Nephron progenitor cell (in vitro differentiated cells): ENCODE measurements around the gene GTF2F2.

ENCODE experiments used
- DNase-seq: peaks from one replicate; pipeline ENCODE4 v3.0.0; 2021
- H3K27ac Mint-ChIP-seq: 2 replicates; pipeline ENCODE4 v1.8.0; 2021; ENCODE audit warnings: mild to moderate bottlenecking, moderate library complexity, mixed read lengths
- H3K27me3 Mint-ChIP-seq: 2 replicates; pipeline ENCODE4 v1.8.0; 2021; ENCODE audit warnings: mild to moderate bottlenecking, low read depth, mixed read lengths; ENCODE audit not compliant: poor library complexity
- H3K36me3 Mint-ChIP-seq: 2 replicates; pipeline ENCODE4 v1.8.0; 2021; ENCODE audit warnings: low read depth, mixed read lengths
- H3K4me1 Mint-ChIP-seq: 2 replicates; pipeline ENCODE4 v1.8.0; 2021; ENCODE audit warnings: mixed read lengths
- H3K4me3 Mint-ChIP-seq: 2 replicates; pipeline ENCODE4 v1.8.0; 2021; ENCODE audit warnings: mild to moderate bottlenecking, moderate library complexity, mixed read lengths
- H3K9me3 Mint-ChIP-seq: 2 replicates; pipeline ENCODE4 v1.8.0; 2021; ENCODE audit warnings: mild to moderate bottlenecking, moderate library complexity, mixed read lengths
- CTCF ChIP-seq: fragments of 200-600 bp; sonication (generic); IDR thresholded peaks from 2 replicates; pipeline ENCODE4 v1.5.0; 2021; ENCODE audit warnings: antibody characterized with exemption

The GTF2F2 gene

DNA sequence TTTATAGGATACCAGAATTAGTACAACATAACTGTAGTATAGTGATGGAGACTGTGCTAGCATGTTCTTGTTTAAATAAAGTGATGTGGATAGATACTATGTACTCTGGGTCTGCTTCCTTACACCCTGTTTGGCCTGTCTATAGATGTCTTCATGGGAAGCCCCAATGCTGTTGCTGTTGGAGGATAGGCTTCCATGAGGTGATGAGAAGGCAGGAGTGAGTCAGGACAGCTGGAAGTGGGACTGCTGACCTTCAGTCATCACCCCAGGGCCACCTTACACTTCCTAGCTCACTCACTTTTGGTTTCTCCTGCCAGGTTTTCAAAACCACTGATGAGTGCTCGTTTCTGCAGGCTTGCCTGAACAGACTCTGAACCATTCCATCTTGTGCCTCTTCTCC, 76.3 kb downstream of the GTF2F2 start:
- H3K4me3 Mint-ChIP-seq: no peak overlapping the region
- H3K4me1 Mint-ChIP-seq: peaks cover 10% of the 10 kb centered on the region
- H3K36me3 Mint-ChIP-seq: peaks cover 21% of the 10 kb centered on the region
- no peak for TF ChIP-seq CTCF
- H3K27ac Mint-ChIP-seq: peak overlapping the region; percentile 41
- DNase-seq: no peak
- no peaks in the 10 kb centered on the region for H3K9me3 Mint-ChIP-seq
- no peaks in the 10 kb centered on the region for H3K27me3 Mint-ChIP-seq

DNA sequence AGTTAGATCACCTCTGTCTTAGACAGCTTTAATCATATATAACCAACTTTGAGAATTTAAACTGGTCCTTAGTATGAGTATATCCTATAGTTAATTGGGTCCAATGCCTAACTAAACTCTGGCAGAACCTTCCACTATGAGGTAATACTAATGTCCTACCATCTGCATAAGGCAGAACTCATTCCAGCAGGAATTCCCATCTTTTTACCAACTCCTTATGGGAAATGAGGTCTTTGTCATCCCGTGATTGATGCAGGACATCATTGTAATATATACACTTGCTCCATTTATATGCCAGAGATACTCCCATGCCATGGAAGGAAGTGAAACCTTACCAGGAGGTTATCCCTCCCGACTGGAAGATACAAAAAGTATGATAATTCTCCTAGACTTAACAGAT, 77.7 kb downstream of the GTF2F2 start:
- Mint-ChIP-seq H3K4me3 (no peak overlapping the region), H3K9me3 (no peaks in the 10 kb centered on the region), H3K27me3 (no peaks in the 10 kb centered on the region), H3K4me1 (peaks cover 10% of the 10 kb centered on the region), H3K27ac (no peak overlapping the region), H3K36me3 (peaks cover 32% of the 10 kb centered on the region)
- no peak for TF ChIP-seq CTCF
- DNase-seq: no peak

DNA sequence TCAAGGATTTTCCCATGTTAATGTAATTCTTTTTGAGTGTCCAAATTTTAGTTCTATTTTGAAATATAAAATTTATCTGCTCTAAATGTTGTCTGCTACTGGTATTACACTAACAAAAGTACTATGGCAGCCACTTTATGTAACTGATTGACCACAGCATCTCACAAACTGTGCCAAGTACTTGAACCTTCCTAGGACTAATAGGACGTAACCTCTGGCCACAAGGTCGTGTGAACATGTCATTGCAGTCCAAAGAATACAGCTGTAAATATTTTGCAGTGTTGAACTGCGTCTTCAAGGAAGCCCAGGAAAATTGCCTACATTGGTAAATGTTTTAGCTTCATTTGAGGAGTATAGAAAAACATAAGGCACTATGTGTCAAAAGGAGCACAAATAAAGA, 78.6 kb downstream of the GTF2F2 start:
- no peaks in the 10 kb centered on the region for H3K9me3 Mint-ChIP-seq
- peaks cover 10% of the 10 kb centered on the region for H3K4me1 Mint-ChIP-seq
- no peaks in the 10 kb centered on the region for H3K27me3 Mint-ChIP-seq
- H3K36me3 Mint-ChIP-seq: peaks cover 36% of the 10 kb centered on the region
- H3K27ac Mint-ChIP-seq: no peak overlapping the region
- no peak for TF ChIP-seq CTCF
- DNase-seq: no peak
- H3K4me3 Mint-ChIP-seq: no peak overlapping the region

GRCh38 chr13:45199711-45200110, 79.4 kb downstream of the GTF2F2 start:
- H3K36me3 Mint-ChIP-seq: peaks cover 36% of the 10 kb centered on the region
- peaks cover 6% of the 10 kb centered on the region for H3K4me1 Mint-ChIP-seq
- no peaks in the 10 kb centered on the region for H3K27me3 Mint-ChIP-seq
- H3K4me3 Mint-ChIP-seq: no peak overlapping the region
- H3K9me3 Mint-ChIP-seq: no peaks in the 10 kb centered on the region
- no peak for TF ChIP-seq CTCF
- no peak for DNase-seq
- no peak overlapping the region for H3K27ac Mint-ChIP-seq

DNA sequence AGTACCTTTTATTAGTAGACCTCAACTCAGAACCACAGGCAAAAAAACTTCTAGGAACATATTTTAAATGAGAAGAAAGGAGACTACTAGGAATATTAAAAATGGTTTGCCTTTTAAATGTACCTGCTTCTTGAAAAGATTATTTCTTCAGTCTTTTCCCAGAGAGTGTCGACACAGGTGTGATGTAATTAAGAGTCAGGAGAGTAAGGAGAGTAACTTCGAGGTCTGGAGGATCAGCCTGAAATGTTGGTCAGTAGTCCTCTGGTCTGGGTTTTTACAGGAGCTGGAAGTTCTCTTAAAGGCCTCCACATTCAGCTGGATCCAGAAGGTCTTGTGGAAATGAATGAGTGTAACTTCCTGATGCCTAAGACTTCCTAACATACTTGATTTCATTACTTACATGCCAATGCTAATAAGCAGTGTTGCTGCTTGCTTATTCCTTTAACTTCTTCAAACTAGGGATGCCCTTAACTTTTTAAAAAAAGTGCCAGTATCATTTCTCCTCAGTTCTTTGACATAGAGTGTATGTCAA, 80.5 kb downstream of the GTF2F2 start, which contains the start of gene KCTD4:
KCTD4 (minus strand) TSS at position 345 of the 532 bp plus-strand sequence. CDS start 6,478 bp downstream, outside the sequence.
- TF ChIP-seq CTCF: no peak
- peak within 1 kb of the TSS; percentile 49 for H3K27ac Mint-ChIP-seq
- H3K4me3 Mint-ChIP-seq: no peak within 1 kb of the TSS
- no peaks in the 10 kb centered on the region for H3K4me1 Mint-ChIP-seq
- H3K9me3 Mint-ChIP-seq: no peaks in the 10 kb centered on the region
- peaks cover 36% of the 10 kb centered on the region for H3K36me3 Mint-ChIP-seq
- DNase-seq: no peak
- no peaks in the 10 kb centered on the region for H3K27me3 Mint-ChIP-seq

DNA sequence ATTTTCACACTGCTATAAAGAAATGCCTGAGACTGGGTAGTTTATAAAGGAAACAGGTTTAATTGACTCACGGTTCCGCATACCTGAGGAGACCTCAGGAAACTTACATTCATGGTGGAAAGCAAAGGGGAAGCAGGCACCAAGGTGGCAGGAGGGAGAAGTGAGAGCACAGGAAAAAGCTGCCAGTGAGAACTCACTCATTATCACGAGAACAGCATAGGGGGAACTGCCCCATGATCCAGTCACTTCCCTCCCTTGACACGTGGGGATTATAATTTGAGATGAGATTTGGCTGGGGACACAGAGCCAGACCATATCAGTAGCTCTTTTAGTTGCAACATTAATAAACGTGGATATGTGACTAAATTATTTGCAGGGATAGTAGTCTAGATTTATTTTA, 84.8 kb downstream of the GTF2F2 start:
- no peak for DNase-seq
- no peaks in the 10 kb centered on the region for H3K9me3 Mint-ChIP-seq
- no peak overlapping the region for H3K4me3 Mint-ChIP-seq
- no peaks in the 10 kb centered on the region for H3K27me3 Mint-ChIP-seq
- H3K36me3 Mint-ChIP-seq: peaks cover 43% of the 10 kb centered on the region
- peak overlapping the region; percentile 82 for H3K27ac Mint-ChIP-seq
- H3K4me1 Mint-ChIP-seq: no peaks in the 10 kb centered on the region
- TF ChIP-seq CTCF: no peak
